ENCODE data around the gene MORC3.
"Not testable (repeated sequence)": the region's sequence is repeated elsewhere in the genome, so short reads cannot be mapped to it uniquely, and the experiment has no call there.

The MORC3 gene

DNA sequence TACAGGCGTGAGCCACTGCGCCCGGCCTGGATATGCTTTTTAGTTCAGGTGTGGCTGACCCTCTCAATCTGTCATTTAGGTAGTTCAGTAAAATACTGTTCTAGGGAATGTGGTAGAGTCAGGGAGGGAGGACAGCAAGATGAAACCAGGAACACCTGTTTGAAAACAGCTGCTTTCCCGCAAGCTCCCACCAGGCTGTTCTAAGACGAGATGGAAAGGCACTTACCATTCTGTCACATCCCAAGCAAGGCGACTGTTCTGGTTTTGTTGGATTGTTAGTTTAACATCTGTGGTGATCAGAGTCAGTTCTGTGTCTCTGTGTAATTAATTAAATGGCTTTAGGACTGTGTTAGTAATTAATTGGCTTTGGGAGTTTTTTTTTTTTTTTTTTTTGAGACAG lies 68.1 kb downstream of the MORC3 start:
- Mint-ChIP-seq H3K27ac (no peak overlapping the region), H3K4me1 (ENCODE audit: low read depth) (peaks cover 12% of the 10 kb centered on the region), H3K9me3 (no peaks in the 10 kb centered on the region), H3K4me3 (peak overlapping the region; percentile 5), H3K27me3 (no peaks in the 10 kb centered on the region), H3K36me3 (ENCODE audit: low read depth) (peaks cover 44% of the 10 kb centered on the region)

DNA sequence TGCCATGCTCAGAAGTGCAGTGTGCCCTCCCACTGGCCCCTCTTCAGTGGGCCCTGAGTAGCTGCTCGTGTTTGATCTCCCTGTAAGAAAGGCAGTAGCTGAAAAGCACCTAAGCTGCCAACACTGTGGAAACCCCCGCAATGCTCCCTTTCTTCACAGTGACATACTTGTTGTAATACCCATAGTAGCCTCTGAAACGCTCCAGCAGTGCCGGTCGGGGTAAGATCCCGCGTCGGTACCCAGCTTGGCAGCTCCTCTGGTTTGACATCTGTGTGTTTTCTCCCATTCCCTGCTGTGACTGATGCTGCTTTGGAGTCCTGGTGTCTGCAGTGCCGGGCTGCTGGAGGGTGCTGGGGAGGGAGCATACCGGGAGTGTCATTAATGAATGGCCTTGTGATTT lies 68.8 kb downstream of the MORC3 start:
- no peak overlapping the region for H3K4me3 Mint-ChIP-seq
- peaks cover 47% of the 10 kb centered on the region for H3K36me3 Mint-ChIP-seq (ENCODE audit: low read depth)
- peaks cover 12% of the 10 kb centered on the region for H3K4me1 Mint-ChIP-seq (ENCODE audit: low read depth)
- H3K27me3 Mint-ChIP-seq: no peaks in the 10 kb centered on the region
- H3K9me3 Mint-ChIP-seq: no peaks in the 10 kb centered on the region
- peak overlapping the region; percentile 55 for H3K27ac Mint-ChIP-seq

DNA sequence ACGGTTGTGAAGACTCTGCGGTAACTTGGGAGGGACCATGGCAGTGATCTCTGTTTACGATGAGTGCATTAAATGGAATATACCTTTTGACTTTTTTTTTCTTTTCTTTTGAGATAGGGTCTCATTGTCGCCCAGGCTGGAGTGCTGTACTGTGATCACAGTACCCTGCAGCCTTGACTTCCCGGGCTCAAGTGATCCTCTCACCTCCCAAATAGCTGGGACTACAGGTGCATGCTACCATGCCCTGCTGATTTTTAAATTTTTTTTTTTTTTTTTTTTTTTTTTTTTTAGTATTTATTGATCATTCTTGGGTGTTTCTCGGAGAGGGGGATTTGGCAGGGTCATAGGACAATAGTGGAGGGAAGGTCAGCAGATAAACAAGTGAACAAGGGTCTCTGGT lies 71.7 kb downstream of the MORC3 start:
- H3K27ac Mint-ChIP-seq, H3K27me3 Mint-ChIP-seq: not testable (repeated sequence)
- peaks cover 67% of the 10 kb centered on the region for H3K36me3 Mint-ChIP-seq (ENCODE audit: low read depth)

DNA sequence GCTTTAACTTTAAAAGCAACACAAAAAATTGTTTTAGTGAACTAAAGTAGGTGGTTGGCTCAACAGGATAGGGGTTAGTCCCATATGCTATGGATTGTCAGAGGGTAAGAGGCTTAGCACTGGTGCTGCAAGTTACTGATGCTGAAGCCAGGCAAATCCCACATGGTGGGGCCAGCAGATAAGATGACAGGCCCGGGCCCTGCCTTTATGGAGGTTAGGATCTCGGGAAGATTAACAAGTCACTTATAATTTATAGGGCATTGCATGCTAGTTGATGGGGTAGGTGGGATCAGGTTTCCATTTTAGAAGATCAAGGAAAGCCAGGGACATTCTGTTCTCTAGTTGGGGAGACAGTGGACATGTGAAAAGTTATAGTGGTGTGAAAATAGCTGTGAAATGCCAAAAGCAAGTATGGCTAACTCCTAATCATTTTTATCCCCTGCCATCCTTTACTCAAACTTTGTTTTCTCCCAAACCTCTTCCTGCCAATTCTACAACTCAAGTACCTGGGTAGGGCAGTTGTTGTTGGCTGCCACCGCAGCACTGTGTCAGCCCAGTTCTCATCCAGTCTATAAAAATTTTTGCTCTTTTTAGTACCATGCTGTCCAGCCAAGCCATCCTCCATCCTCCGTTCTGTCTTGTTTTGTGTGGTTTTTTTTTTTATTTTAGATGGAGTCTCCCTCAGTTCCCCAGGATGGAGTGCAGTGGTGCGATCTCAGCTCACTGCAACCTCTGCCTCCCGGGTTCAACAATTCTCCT lies 75.5 kb downstream of the MORC3 start:
- Mint-ChIP-seq H3K4me3 (no peak overlapping the region), H3K27ac (no peak overlapping the region), H3K27me3 (no peaks in the 10 kb centered on the region), H3K4me1 (ENCODE audit: low read depth) (no peaks in the 10 kb centered on the region), H3K36me3 (ENCODE audit: low read depth) (peaks cover 68% of the 10 kb centered on the region), H3K9me3 (no peaks in the 10 kb centered on the region)

More for the DNA sequence above, 71.7 kb downstream of the MORC3 start:
- H3K4me1 Mint-ChIP-seq (ENCODE audit: low read depth); H3K4me3 Mint-ChIP-seq; H3K9me3 Mint-ChIP-seq: not testable (repeated sequence)

DNA sequence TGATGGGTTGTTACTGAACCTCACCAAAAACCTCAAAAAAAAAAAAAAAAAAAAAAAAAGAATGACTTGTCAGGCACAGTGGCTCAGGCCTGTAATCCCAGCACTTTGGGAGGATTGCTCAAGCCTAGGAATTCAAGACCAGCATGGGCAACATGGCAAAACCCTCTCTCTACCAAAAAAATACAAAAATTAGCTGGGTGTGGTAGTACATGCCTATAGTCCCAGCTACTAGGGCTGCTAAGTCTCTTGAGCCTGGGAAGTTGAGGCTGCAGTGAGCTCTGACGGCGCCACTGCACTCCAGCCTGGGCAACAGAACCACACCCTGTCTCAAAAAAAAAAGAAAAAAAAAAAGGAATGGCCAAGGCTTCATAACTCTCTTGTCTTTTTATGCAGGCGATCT lies 76.3 kb downstream of the MORC3 start:
- H3K36me3 Mint-ChIP-seq (ENCODE audit: low read depth): peaks cover 66% of the 10 kb centered on the region
- no peak overlapping the region for H3K4me3 Mint-ChIP-seq
- no peaks in the 10 kb centered on the region for H3K4me1 Mint-ChIP-seq (ENCODE audit: low read depth)
- no peaks in the 10 kb centered on the region for H3K27me3 Mint-ChIP-seq
- no peaks in the 10 kb centered on the region for H3K9me3 Mint-ChIP-seq
- H3K27ac Mint-ChIP-seq: no peak overlapping the region

DNA sequence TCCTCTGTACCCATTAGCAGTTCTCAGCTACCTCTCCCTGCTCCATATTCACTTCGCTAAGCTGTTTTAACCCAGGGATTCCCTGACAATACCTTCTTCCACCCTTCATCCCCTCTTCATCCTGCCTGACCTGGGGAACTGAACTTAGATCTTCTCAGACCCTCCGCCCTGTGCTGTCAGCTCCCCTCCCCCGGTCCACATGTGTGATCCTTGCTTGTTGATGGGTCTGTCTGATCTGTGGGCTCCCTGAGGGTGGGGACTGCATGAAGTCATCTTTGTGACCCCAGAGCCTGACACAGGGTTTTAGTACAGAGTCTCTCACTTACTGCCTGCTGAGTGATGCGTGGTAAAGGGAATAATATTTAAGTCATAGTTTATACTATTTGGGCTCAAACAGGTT lies 77.0 kb downstream of the MORC3 start:
- no peaks in the 10 kb centered on the region for H3K27me3 Mint-ChIP-seq
- H3K27ac Mint-ChIP-seq: no peak overlapping the region
- H3K4me1 Mint-ChIP-seq (ENCODE audit: low read depth): no peaks in the 10 kb centered on the region
- peaks cover 63% of the 10 kb centered on the region for H3K36me3 Mint-ChIP-seq (ENCODE audit: low read depth)
- no peaks in the 10 kb centered on the region for H3K9me3 Mint-ChIP-seq
- H3K4me3 Mint-ChIP-seq: no peak overlapping the region

GRCh38 chr21:36397606-36398005 lies 77.6 kb downstream of the MORC3 start:
- Mint-ChIP-seq H3K27me3 (no peaks in the 10 kb centered on the region), H3K27ac (no peak overlapping the region), H3K9me3 (no peaks in the 10 kb centered on the region), H3K4me1 (ENCODE audit: low read depth) (no peaks in the 10 kb centered on the region), H3K36me3 (ENCODE audit: low read depth) (peaks cover 66% of the 10 kb centered on the region), H3K4me3 (no peak overlapping the region)

GRCh38 chr21:36399736-36400135 lies 79.7 kb downstream of the MORC3 start:
- peaks cover 60% of the 10 kb centered on the region for H3K36me3 Mint-ChIP-seq (ENCODE audit: low read depth)
- not testable (repeated sequence) for H3K9me3 Mint-ChIP-seq; H3K4me3 Mint-ChIP-seq; H3K27me3 Mint-ChIP-seq; H3K27ac Mint-ChIP-seq; H3K4me1 Mint-ChIP-seq (ENCODE audit: low read depth)

DNA sequence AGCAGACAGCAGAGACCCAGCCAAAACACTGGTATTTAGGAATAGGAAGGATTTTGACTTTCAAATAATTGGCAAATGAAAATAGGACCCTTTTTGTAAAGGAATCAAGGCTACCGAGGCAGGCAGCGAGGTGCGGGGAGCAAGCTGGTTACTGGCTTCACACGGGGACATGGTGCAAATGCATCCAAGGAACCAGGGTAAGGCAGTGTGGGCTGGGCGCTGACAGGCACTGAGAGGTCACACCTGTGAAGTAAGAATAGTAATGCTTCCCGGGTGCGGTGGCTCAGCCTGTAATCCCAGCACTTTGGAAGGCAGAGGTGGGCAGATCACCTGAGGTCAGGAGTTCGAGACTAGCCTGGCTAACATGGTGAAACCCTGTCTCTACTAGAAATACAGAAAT lies 80.7 kb downstream of the MORC3 start:
- Mint-ChIP-seq H3K9me3 (no peaks in the 10 kb centered on the region), H3K36me3 (ENCODE audit: low read depth) (peaks cover 62% of the 10 kb centered on the region), H3K4me3 (no peak overlapping the region), H3K4me1 (ENCODE audit: low read depth) (no peaks in the 10 kb centered on the region), H3K27me3 (no peaks in the 10 kb centered on the region), H3K27ac (no peak overlapping the region)

DNA sequence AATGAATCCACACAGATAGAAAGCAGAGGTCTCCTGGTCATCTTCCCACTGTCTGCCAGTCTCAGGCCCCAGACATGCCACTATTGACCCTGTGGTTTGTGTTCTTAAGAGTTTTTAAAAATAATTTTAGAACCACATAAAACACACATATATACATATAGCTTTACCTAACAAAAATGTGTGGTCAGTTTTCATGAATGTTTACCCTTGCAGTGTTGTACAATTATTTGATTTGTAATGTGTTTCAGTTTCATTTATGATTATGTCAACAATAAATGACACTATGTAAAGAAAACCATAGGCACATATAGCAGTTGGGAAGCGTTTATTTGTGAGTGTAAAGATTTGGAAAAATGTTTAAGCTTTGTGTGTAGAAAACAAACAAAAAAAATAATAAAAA lies 82.3 kb downstream of the MORC3 start:
- Mint-ChIP-seq H3K27ac (no peak overlapping the region), H3K27me3 (no peaks in the 10 kb centered on the region), H3K4me3 (no peak overlapping the region), H3K4me1 (ENCODE audit: low read depth) (no peaks in the 10 kb centered on the region), H3K36me3 (ENCODE audit: low read depth) (peaks cover 59% of the 10 kb centered on the region), H3K9me3 (no peaks in the 10 kb centered on the region)

GRCh38 chr21:36403713-36404112 lies 83.7 kb downstream of the MORC3 start:
- no peaks in the 10 kb centered on the region for H3K4me1 Mint-ChIP-seq (ENCODE audit: low read depth)
- H3K27ac Mint-ChIP-seq: no peak overlapping the region
- H3K4me3 Mint-ChIP-seq: no peak overlapping the region

GRCh38 chr21:36408568-36408967 lies 88.6 kb downstream of the MORC3 start:
- Mint-ChIP-seq H3K27ac (no peak overlapping the region), H3K4me1 (ENCODE audit: low read depth) (no peaks in the 10 kb centered on the region), H3K36me3 (ENCODE audit: low read depth) (peaks cover 64% of the 10 kb centered on the region), H3K27me3 (no peaks in the 10 kb centered on the region), H3K4me3 (no peak overlapping the region), H3K9me3 (no peaks in the 10 kb centered on the region)

More at GRCh38 chr21:36403713-36404112, 83.7 kb downstream of the MORC3 start:
- Mint-ChIP-seq H3K27me3 (no peaks in the 10 kb centered on the region), H3K36me3 (ENCODE audit: low read depth) (peaks cover 66% of the 10 kb centered on the region), H3K9me3 (no peaks in the 10 kb centered on the region)

- Mint-ChIP-seq H3K27me3 (no peaks in the 10 kb centered on the region), H3K27ac (no peak overlapping the region), H3K4me1 (ENCODE audit: low read depth) (no peaks in the 10 kb centered on the region), H3K4me3 (no peak overlapping the region), H3K36me3 (ENCODE audit: low read depth) (peaks cover 73% of the 10 kb centered on the region), H3K9me3 (no peaks in the 10 kb centered on the region)
These were observed 91.3 kb downstream of the MORC3 start for GRCh38 chr21:36411301-36411700.

- Mint-ChIP-seq H3K27me3 (no peaks in the 10 kb centered on the region), H3K4me1 (ENCODE audit: low read depth) (no peaks in the 10 kb centered on the region), H3K9me3 (no peaks in the 10 kb centered on the region), H3K36me3 (ENCODE audit: low read depth) (peaks cover 69% of the 10 kb centered on the region), H3K27ac (no peak overlapping the region), H3K4me3 (no peak overlapping the region)
These were observed 92.9 kb downstream of the MORC3 start for GRCh38 chr21:36412916-36413315.

GRCh38 chr21:36415375-36415774 lies 95.4 kb downstream of the MORC3 start:
- Mint-ChIP-seq H3K36me3 (ENCODE audit: low read depth) (peaks cover 54% of the 10 kb centered on the region), H3K9me3 (no peaks in the 10 kb centered on the region), H3K4me1 (ENCODE audit: low read depth) (no peaks in the 10 kb centered on the region), H3K27ac (no peak overlapping the region), H3K4me3 (no peak overlapping the region), H3K27me3 (no peaks in the 10 kb centered on the region)

DNA sequence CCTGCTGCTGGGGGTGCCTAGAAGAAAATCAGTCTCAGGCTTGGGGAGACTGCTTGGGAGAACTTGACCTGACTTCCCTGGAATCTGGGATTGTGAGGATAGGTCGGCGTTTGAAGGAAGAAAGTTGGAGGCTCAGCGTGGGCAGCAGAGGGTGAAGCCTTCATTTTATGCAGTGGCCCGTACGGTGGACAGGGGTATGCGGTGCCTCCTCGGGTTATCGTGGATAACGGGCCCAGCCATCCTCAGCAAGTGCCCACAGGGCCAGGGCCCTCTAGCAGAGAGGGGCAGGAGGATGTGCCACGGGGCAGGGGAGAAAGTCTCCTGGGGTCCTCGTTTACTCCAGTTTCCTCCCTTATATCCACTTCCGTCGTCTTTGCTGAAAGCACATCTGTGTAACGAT lies 99.2 kb downstream of the MORC3 start:
- peaks cover 30% of the 10 kb centered on the region for H3K36me3 Mint-ChIP-seq (ENCODE audit: low read depth)
- no peaks in the 10 kb centered on the region for H3K4me1 Mint-ChIP-seq (ENCODE audit: low read depth)

More for the DNA sequence above, 99.2 kb downstream of the MORC3 start:
- no peak overlapping the region for H3K4me3 Mint-ChIP-seq
- no peak overlapping the region for H3K27ac Mint-ChIP-seq
- no peaks in the 10 kb centered on the region for H3K27me3 Mint-ChIP-seq
- no peaks in the 10 kb centered on the region for H3K9me3 Mint-ChIP-seq

All from stimulated activated naive CD8-positive, alpha-beta T cell treated with anti-CD3 and anti-CD28 coated beads, Interleukin-15, Interleukin-2, amounts not matched to agents 100 ng/mL and 50 ng/mL, for 24 hours (primary cell).